ENCODE results near the gene DTL.

Gene DTL

DNA sequence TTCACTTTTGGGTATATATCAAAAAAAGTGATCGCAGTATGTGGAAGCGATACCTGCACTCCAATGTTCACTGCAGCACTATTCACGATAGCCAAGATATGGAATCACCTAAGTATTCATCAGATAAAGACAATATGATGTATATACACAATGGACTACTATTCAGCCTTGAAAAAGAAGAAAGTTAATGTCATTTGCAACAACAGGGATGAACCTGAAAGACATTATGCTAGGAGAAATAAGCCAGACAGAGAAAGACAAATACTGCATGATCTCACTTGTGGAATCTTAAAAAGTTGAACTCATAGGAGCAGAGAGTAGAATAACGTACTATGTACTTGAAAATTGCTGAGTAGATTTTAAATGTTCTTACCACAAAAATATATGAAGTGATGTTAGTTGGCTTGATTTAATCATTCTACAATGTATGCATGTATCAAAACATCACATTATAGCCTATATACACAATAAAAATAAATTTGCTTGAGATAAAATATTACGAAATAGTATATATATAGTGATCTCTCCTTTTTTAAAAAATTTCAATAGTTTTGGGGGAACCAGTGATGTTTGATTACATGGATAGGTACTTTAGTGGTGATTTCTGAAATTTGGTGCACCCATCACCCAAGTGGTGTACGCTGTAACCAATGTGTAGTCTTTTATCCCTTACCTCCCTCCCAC lies 56.0 kb downstream of the DTL start:
- H3K9me3 Mint-ChIP-seq, result peaks cover 7% of the 10 kb centered on the region
- H3K27me3 Mint-ChIP-seq, result no peaks in the 10 kb centered on the region

DNA sequence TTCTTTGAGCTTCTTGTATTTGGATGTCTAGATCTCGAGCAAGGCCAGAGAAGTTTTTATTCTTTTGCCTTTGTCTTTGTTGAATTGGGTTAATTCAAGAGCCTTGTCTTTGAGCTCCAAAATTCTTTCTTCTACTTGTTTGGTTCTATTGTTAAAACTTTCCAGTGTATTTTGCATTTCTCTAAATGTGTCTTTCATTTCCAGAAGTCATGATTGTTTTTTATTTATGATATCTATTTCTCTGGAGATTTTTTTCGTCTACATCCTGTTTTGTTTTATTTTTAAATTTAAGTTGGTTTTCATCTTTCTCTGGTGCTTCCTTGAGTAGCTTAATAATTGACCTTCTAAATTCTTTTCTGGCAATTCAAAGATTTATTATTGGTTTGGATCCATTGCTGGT lies 61.8 kb downstream of the DTL start:
- no peak for ATAC-seq (ENCODE audit: low read depth)
- Mint-ChIP-seq H3K27ac (no peak overlapping the region), H3K9me3 (peaks cover 10% of the 10 kb centered on the region), H3K4me3 (no peak overlapping the region), H3K36me3 (peaks cover 5% of the 10 kb centered on the region), H3K27me3 (no peaks in the 10 kb centered on the region), H3K4me1 (no peaks in the 10 kb centered on the region)
- no peak for DNase-seq (ENCODE audit: low spot score in 2 of 2)

More for the DNA sequence above, 56.0 kb downstream of the DTL start:
- no peak for ATAC-seq (ENCODE audit: low read depth)
- Mint-ChIP-seq H3K4me1 (peaks cover 9% of the 10 kb centered on the region), H3K27ac (no peak overlapping the region), H3K36me3 (no peaks in the 10 kb centered on the region), H3K4me3 (no peak overlapping the region)
- no peak for DNase-seq (ENCODE audit: low spot score in 2 of 2)

DNA sequence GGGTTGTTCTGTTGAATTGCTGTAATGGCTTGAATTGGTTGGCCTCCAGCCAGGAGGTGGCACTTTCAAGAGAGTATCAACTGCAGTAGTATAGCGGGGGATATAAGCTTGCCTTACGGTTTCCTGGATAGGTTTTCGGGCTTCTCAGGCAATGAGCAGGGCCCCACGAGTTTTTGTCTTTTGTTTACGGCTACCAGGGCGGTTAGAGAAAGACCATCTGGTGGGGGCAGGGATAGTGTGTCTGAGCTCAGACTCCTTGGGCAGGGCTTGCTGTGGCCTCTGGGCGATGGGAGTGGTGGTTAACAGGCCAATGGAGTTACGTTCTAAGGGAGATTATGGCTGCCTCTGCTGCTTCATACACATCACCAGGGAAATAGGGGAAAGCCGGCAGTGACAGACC lies 62.8 kb downstream of the DTL start:
- Mint-ChIP-seq H3K9me3 (peaks cover 10% of the 10 kb centered on the region), H3K27me3 (no peaks in the 10 kb centered on the region), H3K27ac (no peak overlapping the region), H3K4me3 (no peak overlapping the region), H3K36me3 (peaks cover 5% of the 10 kb centered on the region), H3K4me1 (no peaks in the 10 kb centered on the region)
- ATAC-seq (ENCODE audit: low read depth) (no peak), DNase-seq (ENCODE audit: low spot score in 2 of 2) (no peak)

DNA sequence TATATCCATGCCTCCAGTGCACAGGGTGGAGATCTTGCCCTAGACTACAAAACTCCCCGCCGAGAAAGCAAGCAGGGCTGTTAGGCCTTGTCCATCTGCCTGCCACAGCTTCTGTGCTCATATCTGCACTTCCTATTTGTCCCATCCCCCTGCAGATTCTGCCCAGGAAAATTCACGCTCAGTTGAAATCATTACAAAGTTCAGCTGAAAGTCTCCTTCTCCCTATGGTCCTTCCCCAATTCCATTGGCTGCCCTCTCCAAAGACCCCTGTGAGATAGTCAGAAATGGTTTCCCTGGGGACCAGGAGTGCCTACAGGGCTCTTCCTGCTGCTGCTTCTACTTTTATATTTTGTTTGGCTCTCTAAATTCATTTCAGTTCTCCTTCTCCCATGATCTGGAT lies 63.2 kb downstream of the DTL start:
- Mint-ChIP-seq H3K9me3 (peaks cover 9% of the 10 kb centered on the region), H3K4me3 (no peak overlapping the region), H3K27me3 (no peaks in the 10 kb centered on the region), H3K4me1 (no peaks in the 10 kb centered on the region), H3K36me3 (peaks cover 5% of the 10 kb centered on the region), H3K27ac (no peak overlapping the region)
- no peak for DNase-seq (ENCODE audit: low spot score in 2 of 2)
- no peak for ATAC-seq (ENCODE audit: low read depth)

DNA sequence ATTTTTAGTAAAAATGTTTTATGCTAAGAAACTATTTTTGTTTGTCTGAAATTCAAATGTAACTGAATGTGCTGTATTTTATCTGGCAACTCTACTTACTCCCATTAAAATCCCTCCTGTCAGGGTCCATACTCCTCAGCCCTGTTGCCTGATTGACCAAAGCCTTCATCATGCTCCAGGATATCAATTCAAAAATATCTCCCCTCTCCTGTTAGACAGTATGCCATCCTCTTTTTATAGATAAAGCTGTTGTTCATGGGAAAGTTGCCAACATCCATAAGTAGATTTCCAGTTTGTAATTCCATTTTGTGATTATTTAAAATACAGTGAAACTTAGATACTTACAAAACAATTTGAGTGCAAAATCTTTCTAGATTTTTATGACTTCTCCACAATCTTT lies 65.7 kb downstream of the DTL start:
- Mint-ChIP-seq H3K27me3 (no peaks in the 10 kb centered on the region), H3K4me1 (no peaks in the 10 kb centered on the region), H3K4me3 (no peak overlapping the region), H3K9me3 (peaks cover 7% of the 10 kb centered on the region), H3K27ac (no peak overlapping the region), H3K36me3 (peaks cover 5% of the 10 kb centered on the region)
- no peak for DNase-seq (ENCODE audit: low spot score in 2 of 2)
- ATAC-seq (ENCODE audit: low read depth), result no peak

DNA sequence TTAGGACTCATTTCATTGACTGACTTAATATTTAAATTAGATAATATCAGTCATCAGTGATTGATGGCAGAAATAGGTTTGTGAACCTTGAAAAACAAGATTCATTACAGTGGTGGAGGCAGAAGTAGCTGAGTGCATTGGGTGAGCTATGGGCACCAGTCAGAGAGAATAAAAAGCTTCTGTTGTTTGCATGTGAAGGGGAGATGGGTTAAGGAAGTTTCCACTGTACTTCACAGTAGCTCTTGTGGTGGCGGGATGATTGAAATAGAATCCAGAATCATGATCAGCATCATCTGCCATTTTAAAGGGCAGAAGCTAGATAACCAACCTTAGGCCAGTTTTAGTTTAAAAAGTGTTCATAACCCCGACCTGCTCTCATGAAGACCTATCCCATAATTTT lies 66.2 kb downstream of the DTL start:
- H3K27ac Mint-ChIP-seq, result no peak overlapping the region
- no peak for ATAC-seq (ENCODE audit: low read depth)
- H3K36me3 Mint-ChIP-seq, result peaks cover 5% of the 10 kb centered on the region

DNA sequence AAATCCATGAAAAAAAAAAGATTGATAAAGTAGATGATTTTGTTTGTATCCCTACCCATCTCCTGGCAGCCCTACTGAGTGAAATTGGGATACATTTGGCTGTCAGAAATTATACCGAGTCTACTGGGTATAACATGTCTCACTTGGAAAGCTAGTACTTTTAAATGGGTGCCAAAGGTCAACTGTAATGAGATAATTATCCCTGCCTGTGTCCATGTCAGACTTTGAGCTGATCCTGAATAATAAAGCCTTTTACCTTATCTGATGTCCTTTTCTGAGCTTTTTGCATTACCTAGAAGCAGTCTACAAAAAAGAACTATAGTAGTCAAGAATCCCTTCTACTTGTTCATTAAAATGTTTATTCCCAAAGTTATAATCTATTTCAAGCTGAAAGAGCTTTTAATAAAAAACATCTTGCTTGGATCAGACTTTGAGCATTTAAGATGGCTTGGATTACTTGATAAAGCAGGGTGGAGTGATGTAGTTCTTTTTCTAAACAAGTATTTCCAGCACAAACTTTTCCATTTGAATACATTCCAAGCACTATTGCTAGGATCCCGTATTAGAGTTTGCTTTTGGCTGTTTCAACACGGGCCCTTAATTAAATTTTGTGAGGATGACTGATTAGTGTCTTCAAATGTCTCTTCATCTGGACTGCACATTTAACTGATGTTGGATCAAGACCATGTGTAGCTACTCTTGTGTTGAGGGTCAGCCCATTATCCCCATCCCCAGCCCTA lies 69.2 kb downstream of the DTL start:
- Mint-ChIP-seq H3K27me3 (no peaks in the 10 kb centered on the region), H3K4me1 (no peaks in the 10 kb centered on the region), H3K9me3 (no peaks in the 10 kb centered on the region), H3K27ac (no peak overlapping the region), H3K4me3 (no peak overlapping the region), H3K36me3 (peaks cover 3% of the 10 kb centered on the region)
- ATAC-seq (ENCODE audit: low read depth) (no peak), DNase-seq (ENCODE audit: low spot score in 2 of 2) (no peak)

More for the DNA sequence above, 66.2 kb downstream of the DTL start:
- Mint-ChIP-seq H3K9me3 (peaks cover 5% of the 10 kb centered on the region), H3K27me3 (no peaks in the 10 kb centered on the region), H3K4me3 (no peak overlapping the region), H3K4me1 (no peaks in the 10 kb centered on the region)
- no peak for DNase-seq (ENCODE audit: low spot score in 2 of 2)

DNA sequence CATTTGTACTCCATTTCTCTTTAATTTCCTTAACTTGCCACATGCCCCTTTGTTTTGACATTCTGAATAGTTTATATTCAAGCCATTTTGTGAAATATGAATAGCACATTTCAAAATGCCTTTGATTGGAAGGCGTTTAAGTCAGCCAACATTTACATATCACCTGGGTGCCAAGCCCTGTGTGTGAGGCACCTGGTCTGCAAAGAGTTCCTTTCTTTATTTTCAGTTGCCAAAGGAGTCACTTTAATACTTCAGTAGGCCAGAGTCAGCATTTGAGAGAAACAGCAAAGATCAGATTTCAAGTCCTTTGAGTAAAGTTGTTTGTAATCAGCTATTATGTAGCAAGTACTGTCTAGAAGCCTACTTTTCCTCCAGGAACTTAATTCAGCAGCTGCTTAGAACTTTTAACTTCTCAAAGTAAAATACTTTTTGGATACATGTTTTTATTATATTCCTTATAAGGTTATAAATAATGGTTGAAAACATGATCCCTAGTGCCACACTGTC lies 70.8 kb downstream of the DTL start:
- Mint-ChIP-seq H3K9me3 (no peaks in the 10 kb centered on the region), H3K4me1 (no peaks in the 10 kb centered on the region), H3K27ac (no peak overlapping the region), H3K4me3 (no peak overlapping the region), H3K36me3 (no peaks in the 10 kb centered on the region), H3K27me3 (no peaks in the 10 kb centered on the region)
- DNase-seq (ENCODE audit: low spot score in 2 of 2), result no peak
- ATAC-seq (ENCODE audit: low read depth), result no peak

DNA sequence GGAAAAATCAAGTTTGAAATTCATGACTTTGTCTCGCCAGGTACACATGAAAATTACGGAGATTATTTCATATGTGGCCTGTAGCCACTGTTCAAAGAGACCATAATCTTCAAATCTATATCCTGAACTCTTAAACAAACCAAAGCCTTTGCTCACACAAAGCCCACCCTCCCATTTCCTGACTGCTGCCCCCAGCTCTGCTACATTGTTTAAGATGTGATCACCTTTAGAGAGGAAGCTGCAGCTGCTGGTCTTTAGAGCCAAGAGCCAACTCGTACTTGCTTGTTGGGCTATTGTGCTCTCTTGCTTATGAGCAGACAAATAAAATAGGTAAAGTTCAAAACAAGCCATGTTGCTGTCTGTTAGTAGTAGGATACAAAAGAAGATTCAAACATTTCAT lies 71.9 kb downstream of the DTL start:
- H3K36me3 Mint-ChIP-seq, result no peaks in the 10 kb centered on the region
- DNase-seq (ENCODE audit: low spot score in 2 of 2) (no peak), ATAC-seq (ENCODE audit: low read depth) (no peak)
- H3K4me3 Mint-ChIP-seq, result no peak overlapping the region
- H3K27me3 Mint-ChIP-seq, result no peaks in the 10 kb centered on the region
- no peak overlapping the region for H3K27ac Mint-ChIP-seq
- no peaks in the 10 kb centered on the region for H3K4me1 Mint-ChIP-seq
- no peaks in the 10 kb centered on the region for H3K9me3 Mint-ChIP-seq

DNA sequence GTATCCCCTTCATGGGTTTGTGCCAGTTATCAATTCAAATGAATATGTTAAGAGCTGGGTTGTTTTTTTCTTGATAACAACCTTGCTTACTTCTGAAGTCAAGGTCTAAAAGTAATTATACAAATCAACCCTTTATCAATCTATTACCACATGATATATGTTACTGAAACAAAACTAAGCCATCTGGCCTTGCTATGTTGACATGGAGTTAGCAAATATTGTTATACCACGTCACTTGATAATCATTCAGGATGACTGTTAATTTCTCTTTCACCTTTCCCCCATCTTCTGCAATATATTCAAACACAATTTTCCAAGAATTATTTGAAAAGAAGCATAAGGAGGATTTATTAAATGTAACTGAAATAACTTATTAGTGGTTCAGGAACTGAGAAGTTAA lies 72.6 kb downstream of the DTL start:
- no peaks in the 10 kb centered on the region for H3K36me3 Mint-ChIP-seq
- DNase-seq (ENCODE audit: low spot score in 2 of 2) (no peak), ATAC-seq (ENCODE audit: low read depth) (no peak)
- H3K4me3 Mint-ChIP-seq, result no peak overlapping the region
- no peaks in the 10 kb centered on the region for H3K27me3 Mint-ChIP-seq
- H3K27ac Mint-ChIP-seq, result no peak overlapping the region
- H3K4me1 Mint-ChIP-seq, result no peaks in the 10 kb centered on the region
- no peaks in the 10 kb centered on the region for H3K9me3 Mint-ChIP-seq

DNA sequence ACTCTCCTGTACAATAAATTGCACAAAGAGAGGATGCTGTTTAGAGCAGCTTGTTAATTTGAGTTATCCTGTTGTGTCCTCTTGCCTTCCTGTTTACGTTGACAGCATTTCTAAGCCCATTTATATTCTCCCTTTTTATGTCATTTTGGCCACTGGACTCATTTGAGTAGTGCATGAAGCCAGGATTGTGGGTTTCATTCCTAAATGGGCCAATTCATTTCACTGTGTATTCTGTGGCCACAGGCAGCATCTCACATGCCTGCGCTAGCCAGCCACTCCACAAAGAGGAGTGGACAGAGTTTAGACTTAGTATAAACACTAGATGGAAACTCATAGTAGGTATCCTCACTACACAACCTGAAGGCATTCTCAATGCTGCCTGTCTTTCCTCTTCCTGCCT lies 73.4 kb downstream of the DTL start:
- no peak overlapping the region for H3K27ac Mint-ChIP-seq
- ATAC-seq (ENCODE audit: low read depth) (no peak), DNase-seq (ENCODE audit: low spot score in 2 of 2) (no peak)
- no peak overlapping the region for H3K4me3 Mint-ChIP-seq
- no peaks in the 10 kb centered on the region for H3K4me1 Mint-ChIP-seq
- H3K9me3 Mint-ChIP-seq, result no peaks in the 10 kb centered on the region
- no peaks in the 10 kb centered on the region for H3K36me3 Mint-ChIP-seq
- no peaks in the 10 kb centered on the region for H3K27me3 Mint-ChIP-seq

DNA sequence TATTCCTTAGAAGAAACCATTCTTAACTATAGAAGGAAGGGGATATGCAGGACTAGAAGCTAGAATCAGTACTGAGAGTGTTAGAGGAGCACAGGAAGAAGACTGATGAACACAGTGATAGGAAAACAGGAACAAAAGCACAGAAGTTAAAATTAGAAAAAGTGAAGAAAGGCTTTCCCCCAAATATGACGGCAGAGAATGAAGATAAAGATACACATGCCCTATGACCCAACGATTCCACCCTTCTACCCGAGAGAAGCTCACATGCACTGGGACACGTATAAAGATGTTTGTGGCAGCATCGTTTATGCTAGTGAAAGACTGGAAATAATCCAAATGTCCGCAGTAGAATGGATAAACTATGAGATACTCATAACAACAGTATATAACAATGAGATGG lies 74.2 kb downstream of the DTL start:
- no peaks in the 10 kb centered on the region for H3K27me3 Mint-ChIP-seq

DNA sequence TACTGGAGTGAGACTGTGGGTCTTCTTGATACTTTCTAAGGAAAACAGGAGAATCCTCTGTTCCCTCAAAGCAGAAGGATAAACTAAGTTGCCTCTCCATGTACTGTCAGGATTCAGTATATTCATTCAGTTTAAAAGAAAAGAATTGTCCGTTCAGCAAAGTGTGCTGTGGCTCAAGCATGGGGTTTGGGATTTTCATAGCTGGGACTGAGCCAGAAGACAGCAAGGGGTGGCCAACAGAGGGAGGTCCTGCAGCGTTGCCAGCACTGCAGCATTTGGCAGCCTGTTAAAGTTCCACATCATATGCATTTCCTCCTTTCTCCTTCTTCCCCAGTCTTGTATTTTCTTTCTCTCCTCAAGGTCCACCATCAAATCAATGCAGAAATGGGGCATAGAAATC lies 75.1 kb downstream of the DTL start:
- no peaks in the 10 kb centered on the region for H3K36me3 Mint-ChIP-seq
- no peaks in the 10 kb centered on the region for H3K4me1 Mint-ChIP-seq
- H3K27ac Mint-ChIP-seq, result no peak overlapping the region
- ATAC-seq (ENCODE audit: low read depth) (no peak), DNase-seq (ENCODE audit: low spot score in 2 of 2) (no peak)
- H3K9me3 Mint-ChIP-seq, result no peaks in the 10 kb centered on the region
- H3K27me3 Mint-ChIP-seq, result no peaks in the 10 kb centered on the region
- H3K4me3 Mint-ChIP-seq, result no peak overlapping the region

More for the DNA sequence above, 74.2 kb downstream of the DTL start:
- Mint-ChIP-seq H3K4me1 (no peaks in the 10 kb centered on the region), H3K9me3 (no peaks in the 10 kb centered on the region), H3K4me3 (no peak overlapping the region), H3K36me3 (no peaks in the 10 kb centered on the region), H3K27ac (no peak overlapping the region)
- ATAC-seq (ENCODE audit: low read depth) (no peak), DNase-seq (ENCODE audit: low spot score in 2 of 2) (no peak)

DNA sequence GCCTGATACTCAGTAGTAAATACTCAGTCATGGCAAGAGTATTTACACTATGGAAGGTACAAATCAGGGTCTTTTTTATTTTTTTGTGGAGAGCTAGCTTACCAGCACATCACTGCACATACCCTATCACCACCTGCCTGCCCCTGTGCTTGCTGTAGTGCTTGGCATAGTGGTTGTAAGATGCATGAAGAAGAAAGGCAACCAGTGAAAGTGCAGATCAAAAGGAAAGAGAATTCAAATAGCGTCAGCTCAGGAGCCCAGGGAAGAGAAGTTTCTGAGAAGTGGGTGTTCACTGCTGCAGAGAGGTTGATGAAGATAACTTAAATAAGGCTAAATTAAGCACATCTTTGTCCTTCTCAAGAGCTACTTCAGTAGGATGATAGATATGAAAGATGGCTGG lies 76.0 kb downstream of the DTL start:
- H3K4me1 Mint-ChIP-seq, result no peaks in the 10 kb centered on the region

DNA sequence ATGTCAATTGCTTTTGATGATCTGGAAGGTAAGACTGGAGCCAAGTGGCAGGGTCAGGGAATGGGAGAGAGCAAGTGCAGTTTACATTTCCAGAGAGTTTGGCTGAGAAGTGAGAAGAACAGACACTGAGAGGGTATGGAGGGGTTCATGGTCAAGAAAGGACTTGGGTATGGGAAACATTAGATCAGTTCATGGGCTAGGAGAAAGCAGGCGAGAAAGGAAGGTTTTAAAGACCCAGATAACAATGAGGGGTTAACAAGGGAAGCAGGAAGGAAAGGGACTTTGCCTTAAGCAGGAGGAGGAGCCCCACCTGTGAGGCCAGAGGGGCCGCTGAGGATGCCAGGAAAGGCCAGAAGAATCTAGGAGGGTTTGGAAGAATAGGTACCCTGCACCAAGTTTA lies 78.2 kb downstream of the DTL start:
- Mint-ChIP-seq H3K36me3 (no peaks in the 10 kb centered on the region), H3K4me1 (peaks cover 3% of the 10 kb centered on the region), H3K9me3 (no peaks in the 10 kb centered on the region), H3K4me3 (no peak overlapping the region), H3K27ac (no peak overlapping the region), H3K27me3 (no peaks in the 10 kb centered on the region)
- DNase-seq (ENCODE audit: low spot score in 2 of 2) (no peak), ATAC-seq (ENCODE audit: low read depth) (no peak)

More for the DNA sequence above, 76.0 kb downstream of the DTL start:
- ATAC-seq (ENCODE audit: low read depth) (no peak), DNase-seq (ENCODE audit: low spot score in 2 of 2) (no peak)
- Mint-ChIP-seq H3K27me3 (no peaks in the 10 kb centered on the region), H3K36me3 (no peaks in the 10 kb centered on the region), H3K9me3 (no peaks in the 10 kb centered on the region), H3K27ac (no peak overlapping the region), H3K4me3 (no peak overlapping the region)
